Fibroblast of lung (primary cell): ENCODE measurements around the gene WDR20. TPM values are rescaled to one million over a fixed set of nuclear protein-coding genes. Genes with fewer than 3 reads are reported as not detected.

Source experiments
- DNase-seq, 2 donors: peaks; one replicate each; pipeline versions ENCODE4 v3.0.0 to v3.0.0-alpha.2; 2010; ENCODE audit warnings: low read depth in 2 of 2
- H2AFZ ChIP-seq: 2 replicates; pipeline ENCODE4 v1.5.1; 2012; ENCODE audit warnings: low read length, control low read depth, inconsistent platforms
- H3K27ac ChIP-seq: 2 replicates; pipeline ENCODE4 v1.5.1; 2011; ENCODE audit warnings: low read length, control low read depth; ENCODE audit not compliant: insufficient read depth
- H3K27me3 ChIP-seq: 2 replicates; pipeline ENCODE4 v1.5.1; 2011; ENCODE audit warnings: mild to moderate bottlenecking, low read length; ENCODE audit not compliant: control insufficient read depth, insufficient read depth
- H3K36me3 ChIP-seq: 2 replicates; pipeline ENCODE4 v1.5.1; 2011; ENCODE audit warnings: low read length; ENCODE audit not compliant: control insufficient read depth, insufficient read depth
- H3K4me1 ChIP-seq: 2 replicates; pipeline ENCODE4 v1.5.1; 2011; ENCODE audit warnings: low read length; ENCODE audit not compliant: control insufficient read depth, insufficient read depth; ENCODE audit errors: extremely low read depth
- H3K4me2 ChIP-seq: 2 replicates; pipeline ENCODE4 v1.5.1; 2011; ENCODE audit warnings: low read length, control low read depth; ENCODE audit not compliant: insufficient read depth; ENCODE audit errors: extremely low read depth
- H3K4me3 ChIP-seq, 4 experiments: fragments of 200-600 bp in 1 of 4; sonication (generic) in 1 of 4; replicated peaks in 1 of 4; 2 replicates each; pipeline ENCODE4 v1.5.1; 2011 to 2016; ENCODE audit warnings: low read length in 4 of 4, low read depth in 3 of 4, mild to moderate bottlenecking in 3 of 4, control low read depth in 2 of 4, inconsistent platforms in 1 of 4, mixed read lengths in 1 of 4; ENCODE audit not compliant: insufficient read depth in 1 of 4; ENCODE audit errors: control extremely low read depth in 1 of 4
- H3K79me2 ChIP-seq: 2 replicates; pipeline ENCODE4 v1.5.1; 2012; ENCODE audit warnings: mild to moderate bottlenecking, low read length, inconsistent platforms; ENCODE audit not compliant: control insufficient read depth, insufficient read depth
- H3K9ac ChIP-seq: 2 replicates; pipeline ENCODE4 v1.5.1; 2011; ENCODE audit warnings: mild to moderate bottlenecking, low read length, control low read depth; ENCODE audit not compliant: insufficient read depth
- H3K9me3 ChIP-seq: 2 replicates; pipeline ENCODE4 v1.5.1; 2012; ENCODE audit warnings: low read depth, low read length; ENCODE audit not compliant: control insufficient read depth, insufficient read depth
- H4K20me1 ChIP-seq: 2 replicates; pipeline ENCODE4 v1.5.1; 2011; ENCODE audit warnings: low read length; ENCODE audit not compliant: control insufficient read depth, insufficient read depth; ENCODE audit errors: extremely low read depth
- CTCF ChIP-seq, 2 donors: IDR thresholded peaks in 1 of 2; conservative IDR thresholded peaks in 1 of 2; 1 replicate in 1 of 2; 2 replicates in 1 of 2; pipeline ENCODE4 v1.5.1; 2011 to 2012; ENCODE audit warnings: low read length in 2 of 2, control low read depth in 1 of 2, inconsistent platforms in 1 of 2, low read depth in 1 of 2, mild to moderate bottlenecking in 1 of 2
- EZH2 ChIP-seq: IDR thresholded peaks from 2 replicates; pipeline ENCODE4 v1.5.1; 2012; ENCODE audit warnings: low read length, control low read depth, mild to moderate bottlenecking; ENCODE audit errors: missing control alignments
- polyA plus RNA-seq, 2 donors: library from polyadenylated mRNA; depleted of rRNA in 1 of 2; stranded (reverse) in 1 of 2; unstranded in 1 of 2; fragments of >200 nt; gene quantifications; 2 replicates each; pipeline ENCODE4 v1.2.1, GENCODE V29; 2011 to 2012; ENCODE audit warnings: missing spikeins in 1 of 2
- total RNA-seq: library from RNA; depleted of rRNA; stranded (reverse); fragments of >200 nt; gene quantifications from 2 replicates; pipeline ENCODE4 v1.2.1, GENCODE V29; 2014

WDR20 gene
- total and polyA plus RNA-seq, 2 donors (not counting 1 experiment from before 2014, with no cell fraction given), result 17.2 to 17.8 TPM

GRCh38 chr14:102211240-102211639 lies 71.5 kb downstream of the WDR20 start:
- Histone ChIP-seq H2AFZ (no peak overlapping the region), H3K36me3 (peaks cover 2% of the 10 kb centered on the region), H3K4me2 (no peak overlapping the region), H3K4me3 (no peak overlapping the region), H3K9me3 (no peaks in the 10 kb centered on the region), H3K9ac (no peak overlapping the region), H3K27me3 (no peaks in the 10 kb centered on the region), H3K27ac (no peak overlapping the region), H3K79me2 (peaks cover 5% of the 10 kb centered on the region), H3K4me1 (peaks cover 3% of the 10 kb centered on the region), H4K20me1 (no peaks in the 10 kb centered on the region)
- no peak for DNase-seq
- TF ChIP-seq CTCF (conservative IDR thresholded peaks at IDR 0.05 in 1 of 2, IDR thresholded peaks at IDR 0.05 in 1 of 2; ENCODE audit: low read depth in 1 of 2, low read length in 2 of 2) (no peak), EZH2 (no peak)

GRCh38 chr14:102212356-102212755 lies 72.7 kb downstream of the WDR20 start:
- H3K4me2 ChIP-seq, result no peak overlapping the region
- no peak overlapping the region for H2AFZ ChIP-seq
- no peaks in the 10 kb centered on the region for H3K27me3 ChIP-seq
- no peak overlapping the region for H3K9ac ChIP-seq
- peaks cover 2% of the 10 kb centered on the region for H3K36me3 ChIP-seq
- H3K79me2 ChIP-seq, result peaks cover 5% of the 10 kb centered on the region
- H3K4me1 ChIP-seq, result peaks cover 3% of the 10 kb centered on the region
- no peaks in the 10 kb centered on the region for H3K9me3 ChIP-seq
- H3K27ac ChIP-seq, result no peak overlapping the region
- TF ChIP-seq CTCF (conservative IDR thresholded peaks at IDR 0.05 in 1 of 2, IDR thresholded peaks at IDR 0.05 in 1 of 2; ENCODE audit: low read depth in 1 of 2, low read length in 2 of 2) (no peak), EZH2 (no peak)
- DNase-seq, result no peak
- H4K20me1 ChIP-seq, result no peaks in the 10 kb centered on the region
- H3K4me3 ChIP-seq, result no peak overlapping the region

- TF ChIP-seq CTCF (conservative IDR thresholded peaks at IDR 0.05 in 1 of 2, IDR thresholded peaks at IDR 0.05 in 1 of 2; ENCODE audit: low read depth in 1 of 2, low read length in 2 of 2), result no peak
- Histone ChIP-seq H3K27ac (no peak overlapping the region), H3K79me2 (peaks cover 5% of the 10 kb centered on the region), H2AFZ (no peak overlapping the region), H3K27me3 (no peaks in the 10 kb centered on the region), H4K20me1 (no peaks in the 10 kb centered on the region), H3K9me3 (no peaks in the 10 kb centered on the region), H3K4me1 (peaks cover 3% of the 10 kb centered on the region), H3K4me3 (no peak overlapping the region), H3K36me3 (peaks cover 2% of the 10 kb centered on the region), H3K4me2 (no peak overlapping the region), H3K9ac (no peak overlapping the region)
- DNase-seq, result no peak
Measured at GRCh38 chr14:102212845-102213244, 73.1 kb downstream of the WDR20 start.
